Ramos (cell line): ENCODE data around the gene RPUSD1.
"Not testable (repeated sequence)": the region's sequence is repeated elsewhere in the genome, so short reads cannot be mapped to it uniquely, and the experiment has no call there.

Source experiments
- in situ Hi-C: fragments of 300-500 bp; cut with MboI; formaldehyde crosslinking; loops from one replicate; pipeline ENCODE4 v1.14.3; 2022; ENCODE audit warnings: low sequenced_read_pairs; ENCODE audit not compliant: unreplicated experiment

Gene RPUSD1, protein sequence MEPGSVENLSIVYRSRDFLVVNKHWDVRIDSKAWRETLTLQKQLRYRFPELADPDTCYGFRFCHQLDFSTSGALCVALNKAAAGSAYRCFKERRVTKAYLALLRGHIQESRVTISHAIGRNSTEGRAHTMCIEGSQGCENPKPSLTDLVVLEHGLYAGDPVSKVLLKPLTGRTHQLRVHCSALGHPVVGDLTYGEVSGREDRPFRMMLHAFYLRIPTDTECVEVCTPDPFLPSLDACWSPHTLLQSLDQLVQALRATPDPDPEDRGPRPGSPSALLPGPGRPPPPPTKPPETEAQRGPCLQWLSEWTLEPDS

DNA sequence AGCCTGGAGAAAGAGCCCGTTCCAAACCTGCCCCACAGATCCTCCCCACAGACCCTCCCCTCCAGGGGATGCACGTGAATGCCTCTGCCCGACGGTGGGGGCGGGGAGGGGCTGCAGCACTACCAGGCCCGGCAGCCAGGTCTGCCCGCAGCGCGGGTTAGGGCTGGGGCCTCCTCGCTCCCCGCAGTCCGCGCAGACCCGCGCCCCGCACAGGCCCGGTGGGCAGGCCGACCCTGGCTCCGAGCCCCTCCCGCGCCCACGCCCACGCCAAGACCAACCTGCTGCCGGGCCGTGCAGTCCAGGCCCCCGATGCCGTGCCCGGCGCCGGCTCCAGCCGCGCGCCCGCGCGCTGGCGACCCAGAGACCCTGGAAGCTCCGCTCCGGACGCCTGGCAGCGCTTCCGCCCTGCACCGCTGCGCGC, at the start of gene RPUSD1:
Gene RPUSD1 (minus strand): TSS at position 404 of the 421 bp plus-strand sequence. CDS start 644 bp downstream, outside the sequence.
- in situ Hi-C loops: loop anchor here (5.0 kb wide), 1 partner anchor 76 kb away; no protein-coding TSS in a partner anchor

DNA sequence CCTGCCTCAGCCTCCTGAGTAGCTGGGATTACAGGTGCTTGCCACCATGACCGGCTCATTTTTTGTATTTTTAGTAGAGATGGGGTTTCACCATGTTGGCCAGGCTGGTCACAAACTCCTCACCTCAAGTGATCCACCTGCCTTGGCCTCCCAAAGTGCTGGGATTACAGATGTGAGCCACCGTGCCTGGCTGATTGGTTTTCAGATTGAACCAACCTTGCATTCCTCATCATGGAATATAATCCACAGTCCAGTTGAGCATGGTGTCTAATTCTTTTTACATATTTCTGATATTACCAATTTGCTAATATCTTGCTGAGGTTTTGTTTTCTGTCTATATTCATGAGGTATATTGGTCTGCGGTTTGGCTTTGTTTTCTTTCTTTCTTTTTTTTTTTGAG, 48.6 kb upstream of the RPUSD1 start:
- in situ Hi-C loops: not testable (repeated sequence)

DNA sequence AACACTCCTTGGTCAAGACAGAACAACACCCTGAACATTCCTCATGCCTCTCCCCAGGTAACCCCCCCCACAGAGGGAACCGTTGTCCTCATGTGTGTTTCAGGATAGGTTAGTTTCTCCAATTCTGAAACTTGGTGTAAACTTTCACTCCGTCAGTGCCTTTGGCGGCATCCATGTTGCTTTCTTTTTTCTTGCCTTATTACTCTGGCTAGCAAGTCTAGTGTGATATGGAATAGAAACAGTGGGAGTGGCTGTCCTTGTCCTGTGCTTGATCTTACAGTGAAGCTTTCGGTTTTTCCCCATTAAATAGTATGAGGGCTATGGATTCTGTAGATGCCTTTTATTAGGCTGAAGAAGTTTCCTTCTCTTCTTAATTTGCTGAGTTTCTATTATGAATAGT, 48.0 kb upstream of the RPUSD1 start:
- in situ Hi-C loops: no loop called here

DNA sequence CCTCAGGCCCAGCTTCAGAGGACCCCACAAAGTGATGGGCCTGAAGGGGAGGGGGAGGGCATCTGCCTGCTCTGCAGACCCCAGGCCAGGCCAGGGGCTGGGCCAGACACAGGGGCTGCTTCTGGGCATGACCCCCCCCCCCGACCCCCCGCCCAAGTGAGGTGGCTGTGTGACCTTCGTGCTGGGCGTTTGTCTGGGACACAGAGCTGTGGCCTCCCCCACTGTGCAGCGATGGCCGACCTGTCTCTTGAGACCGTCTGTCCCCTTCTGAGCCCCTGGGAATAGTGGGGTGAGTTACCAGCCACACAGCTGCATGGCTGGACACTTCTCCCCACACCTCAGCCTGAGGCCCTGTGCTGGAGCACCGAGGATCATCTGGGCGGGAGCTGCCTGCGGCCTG, 47.2 kb upstream of the RPUSD1 start:
- in situ Hi-C loops: no loop called here

DNA sequence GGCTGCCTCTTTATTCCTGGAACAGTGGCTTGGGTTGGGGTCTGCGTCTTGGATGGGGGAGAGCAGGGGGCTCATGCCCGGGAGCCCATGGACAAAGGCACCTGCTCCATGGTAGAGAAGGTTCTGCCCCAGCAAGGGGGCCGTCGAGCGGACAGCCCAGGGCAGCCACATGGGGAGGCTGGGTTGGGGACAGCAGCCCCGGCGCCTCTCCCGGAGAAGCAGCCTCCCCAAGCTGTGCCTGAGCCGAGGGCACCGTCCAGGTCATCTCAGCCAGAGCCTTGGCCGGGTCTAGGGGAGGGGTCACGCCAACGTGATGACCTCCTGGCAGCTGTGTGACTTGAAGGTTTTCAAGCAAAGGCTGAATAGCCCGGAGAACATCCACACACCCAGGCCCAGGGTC, 45.2 kb upstream of the RPUSD1 start:
- in situ Hi-C loops: no loop called here

DNA sequence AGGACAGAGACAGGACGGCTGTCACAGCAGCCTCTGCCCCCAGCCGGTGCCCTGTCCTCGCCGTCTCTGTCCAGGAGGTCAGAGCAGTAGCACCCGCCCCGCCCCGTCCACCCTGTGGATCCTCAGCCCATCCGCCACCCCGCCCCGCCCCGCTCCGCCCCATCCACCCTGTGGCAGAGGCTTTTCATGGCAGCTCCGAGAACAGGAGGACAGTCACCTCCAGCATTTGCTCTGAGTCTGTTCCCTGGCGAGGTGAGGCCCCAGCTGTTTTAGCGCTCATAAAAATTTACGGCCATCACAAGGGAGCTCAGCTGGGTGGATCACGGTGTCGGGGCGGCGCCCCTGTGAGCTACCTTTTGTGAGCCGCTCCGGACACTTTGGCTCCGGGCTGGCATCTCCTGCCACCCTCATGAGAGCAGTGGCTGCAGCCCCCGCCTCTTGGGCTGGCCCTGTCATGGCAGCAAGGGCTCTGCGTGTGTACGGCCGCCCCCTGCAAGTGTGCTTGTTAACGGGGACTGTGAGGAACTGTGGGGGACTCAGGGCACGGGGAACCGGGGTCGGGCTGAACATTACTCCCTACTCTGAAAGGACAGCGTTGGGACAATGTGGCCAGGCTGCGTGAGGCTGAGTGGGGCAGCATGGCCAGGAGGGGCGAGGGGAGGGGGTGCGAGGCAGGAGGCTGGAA, 44.6 kb upstream of the RPUSD1 start:
- in situ Hi-C loops: no loop called here

DNA sequence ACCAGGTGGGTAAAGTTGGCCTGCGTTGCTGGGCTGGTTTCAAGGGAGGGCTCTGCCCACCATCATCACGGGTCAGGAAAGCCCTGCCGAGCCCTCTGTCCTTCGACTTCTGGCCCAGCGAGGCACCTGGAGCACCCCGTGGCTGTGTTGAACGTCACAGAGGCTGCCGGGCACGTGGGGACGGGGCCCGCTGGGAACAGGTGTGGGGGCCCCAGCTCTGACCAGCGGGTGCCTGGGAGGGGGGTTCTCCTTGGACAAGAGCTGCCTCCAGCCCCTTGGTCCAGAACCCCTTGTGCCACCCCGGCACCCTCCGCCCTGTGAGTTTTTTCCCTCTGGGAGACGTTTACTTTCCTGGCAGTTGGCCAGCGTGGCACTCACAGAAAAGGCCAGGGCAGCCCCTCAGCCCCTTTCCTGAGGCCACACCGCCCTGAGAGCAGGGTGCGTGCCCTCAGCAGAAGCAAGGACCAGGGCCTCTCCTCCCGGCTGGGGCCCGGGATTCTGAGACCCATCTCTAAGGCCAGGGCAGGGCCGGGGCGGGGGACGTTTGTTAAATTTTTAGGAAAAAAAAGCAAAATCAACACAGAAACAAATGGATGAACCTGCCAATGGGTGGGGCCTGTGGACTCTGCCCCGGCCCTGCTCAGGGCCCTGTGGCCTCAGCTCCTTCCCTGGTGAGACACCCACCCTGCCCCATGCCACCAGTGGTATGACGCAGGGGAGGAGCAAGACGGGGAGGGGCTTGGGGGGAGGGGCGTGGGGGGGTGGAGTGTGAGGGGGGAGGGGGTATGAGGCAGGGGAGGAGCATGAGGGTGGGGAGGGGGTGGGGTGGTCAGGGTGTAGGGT, 43.6 kb upstream of the RPUSD1 start:
- in situ Hi-C loops: no loop called here

DNA sequence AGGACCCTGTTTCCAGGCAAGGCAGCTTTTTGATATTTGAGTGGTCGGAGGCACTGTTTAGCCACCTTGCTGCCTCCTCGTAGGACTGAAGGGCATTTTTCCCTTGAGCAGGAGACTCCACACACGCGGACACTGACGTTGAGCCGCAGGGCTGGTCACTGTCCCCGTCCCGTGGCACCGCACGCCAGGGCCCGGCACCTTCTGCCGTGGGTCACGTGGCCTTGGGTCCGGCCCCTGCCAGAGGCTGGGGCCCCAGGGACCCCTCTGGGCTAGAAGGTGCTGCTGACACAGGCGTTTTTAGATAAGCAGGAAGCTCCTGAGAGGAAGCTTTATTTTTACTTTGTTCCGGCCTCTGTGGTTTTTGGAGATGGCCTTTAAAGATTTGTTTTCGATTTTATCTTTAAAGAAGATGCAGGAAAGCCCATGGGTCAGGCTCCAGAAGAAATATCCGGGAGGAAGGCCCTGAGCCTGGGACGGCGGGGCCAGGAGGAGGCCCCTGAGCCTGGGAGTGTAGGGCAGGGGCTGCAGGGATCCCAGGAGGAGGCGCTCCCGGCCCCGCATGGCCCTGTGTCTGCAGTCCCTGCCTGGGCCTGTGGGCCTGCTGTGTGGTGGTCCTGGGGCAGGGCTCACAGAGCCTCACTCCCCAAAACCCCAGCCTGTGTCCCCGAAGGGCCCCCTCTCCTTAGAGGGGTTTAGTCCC, 42.8 kb upstream of the RPUSD1 start:
- in situ Hi-C loops: no loop called here

DNA sequence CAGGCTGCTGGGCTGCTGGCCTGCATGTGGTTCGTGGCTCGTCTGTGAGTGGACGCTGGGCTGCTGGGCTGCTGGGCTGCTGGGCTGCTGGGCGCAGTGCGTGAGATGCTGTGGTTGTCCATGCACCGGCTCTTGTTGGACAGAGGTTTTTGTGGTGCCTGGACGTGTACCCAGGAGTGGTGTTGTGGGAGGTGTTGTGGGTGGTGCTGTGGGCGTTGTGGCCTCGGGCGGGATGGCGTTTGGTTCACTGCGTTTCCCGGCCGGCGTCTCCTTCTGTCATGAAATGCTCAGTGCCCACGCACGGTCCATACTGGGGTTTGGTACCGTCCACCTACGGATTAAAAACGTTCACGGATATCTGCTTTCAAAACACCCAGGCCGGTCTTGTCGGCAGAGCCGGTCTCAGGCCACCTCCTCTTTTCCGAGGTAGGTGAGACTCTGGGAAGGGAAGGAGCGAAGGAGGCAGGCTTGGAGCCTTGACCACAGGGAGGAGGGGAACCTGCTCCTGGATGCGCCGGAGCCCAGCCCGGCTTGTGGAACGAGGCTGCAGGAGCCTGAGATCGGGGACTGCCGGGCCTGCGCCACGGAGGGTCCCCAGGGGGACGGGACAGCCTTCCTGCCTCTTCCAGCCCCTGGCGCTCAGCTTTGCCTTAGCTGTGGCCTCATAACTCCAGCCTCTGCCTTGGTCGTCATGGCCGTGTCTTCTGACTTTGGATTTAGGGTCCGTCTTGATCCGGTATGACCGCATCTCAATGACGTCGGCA, 42.1 kb upstream of the RPUSD1 start:
- in situ Hi-C loops: no loop called here

DNA sequence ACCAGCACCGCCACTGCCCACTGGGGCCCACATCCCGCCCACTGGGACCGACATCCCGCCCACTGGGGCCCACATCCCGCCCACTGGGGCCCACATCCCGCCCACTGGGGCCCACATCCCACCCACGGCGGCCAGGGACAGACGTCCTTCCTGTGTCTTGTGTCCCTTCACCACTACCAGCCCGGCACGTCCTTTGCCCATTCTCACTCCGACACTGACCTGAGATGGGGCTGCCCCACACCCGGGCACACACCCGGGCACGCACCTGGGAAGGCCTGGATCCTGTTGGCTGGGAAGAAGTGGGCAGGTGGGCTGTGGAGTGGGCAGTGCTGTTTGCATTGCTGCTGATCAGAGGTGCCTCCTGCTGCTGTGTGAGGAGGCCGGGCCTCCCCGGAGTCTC, 40.7 kb upstream of the RPUSD1 start:
- in situ Hi-C loops: no loop called here

DNA sequence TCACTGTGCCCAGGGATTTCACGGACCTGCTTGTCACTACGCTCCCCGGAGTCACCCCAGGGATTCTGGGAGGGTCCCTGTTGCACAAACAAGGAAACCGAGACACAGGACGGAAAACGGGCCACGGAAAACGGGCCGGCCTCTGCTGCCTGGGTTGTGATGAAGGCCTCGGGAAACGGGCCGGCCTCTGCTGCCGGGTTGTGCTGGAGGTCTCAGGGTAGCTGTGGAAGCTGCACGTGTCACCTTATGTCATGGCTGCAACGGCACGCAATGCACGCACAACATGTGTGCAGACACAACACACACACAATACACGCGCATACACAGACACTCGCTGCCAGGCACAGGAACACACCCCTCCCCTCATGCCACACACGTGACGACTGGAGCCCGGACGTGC, 39.3 kb upstream of the RPUSD1 start:
- in situ Hi-C loops: no loop called here

DNA sequence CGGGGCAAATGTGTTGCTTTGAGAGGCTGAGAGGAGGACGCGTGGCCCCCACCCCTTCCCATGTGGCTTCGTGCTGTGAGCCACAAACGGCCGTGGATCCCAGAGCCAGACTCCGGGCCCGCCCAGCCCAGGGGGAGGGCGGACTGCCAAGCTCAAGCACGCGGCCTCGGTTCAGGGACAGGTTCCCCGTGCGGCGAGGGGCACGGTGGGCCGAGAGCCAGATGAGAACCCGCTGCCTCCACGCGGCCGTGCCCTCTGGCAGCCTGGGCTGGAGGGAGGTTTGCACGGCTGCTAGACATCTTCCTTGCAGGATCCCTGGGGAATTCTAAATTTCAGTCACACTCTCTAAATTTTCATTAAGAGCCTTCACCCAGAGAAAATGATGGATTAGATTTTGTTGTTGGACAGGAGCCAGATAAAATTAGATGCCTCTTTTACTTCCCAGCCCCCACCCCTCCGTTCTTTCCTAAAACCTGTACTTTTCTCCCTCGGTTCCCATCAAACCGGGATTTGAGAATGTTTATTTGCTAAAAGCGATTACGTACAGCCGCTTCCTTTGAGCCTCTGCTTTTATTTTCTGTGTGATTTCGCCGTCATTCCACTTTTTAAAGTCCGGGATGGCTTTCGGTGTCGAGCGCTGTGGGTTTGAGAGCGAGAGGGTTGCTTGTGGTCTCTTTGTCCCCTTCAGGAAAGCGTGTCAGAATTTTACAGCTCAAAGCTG, 37.3 kb upstream of the RPUSD1 start:
- in situ Hi-C loops: no loop called here

DNA sequence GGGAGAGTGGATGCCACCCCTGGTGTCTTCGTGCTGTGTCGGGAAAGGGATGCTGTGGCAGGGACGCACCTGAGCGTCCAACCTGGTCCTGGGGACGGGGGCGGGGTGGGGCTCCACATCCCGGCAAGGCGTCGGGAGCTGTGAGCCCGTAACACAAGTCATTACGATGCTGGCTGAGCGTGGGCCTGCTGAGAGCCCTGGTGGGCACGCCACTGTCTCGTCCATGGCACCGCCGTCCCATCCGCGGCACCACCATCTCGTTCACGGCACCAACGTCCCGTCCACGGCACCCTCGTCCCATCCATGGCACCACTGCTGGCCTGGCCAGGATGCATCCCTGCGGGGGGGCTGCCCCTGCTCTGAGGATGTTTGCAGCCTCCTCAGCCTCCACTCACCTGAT, 36.4 kb upstream of the RPUSD1 start:
- in situ Hi-C loops: no loop called here

DNA sequence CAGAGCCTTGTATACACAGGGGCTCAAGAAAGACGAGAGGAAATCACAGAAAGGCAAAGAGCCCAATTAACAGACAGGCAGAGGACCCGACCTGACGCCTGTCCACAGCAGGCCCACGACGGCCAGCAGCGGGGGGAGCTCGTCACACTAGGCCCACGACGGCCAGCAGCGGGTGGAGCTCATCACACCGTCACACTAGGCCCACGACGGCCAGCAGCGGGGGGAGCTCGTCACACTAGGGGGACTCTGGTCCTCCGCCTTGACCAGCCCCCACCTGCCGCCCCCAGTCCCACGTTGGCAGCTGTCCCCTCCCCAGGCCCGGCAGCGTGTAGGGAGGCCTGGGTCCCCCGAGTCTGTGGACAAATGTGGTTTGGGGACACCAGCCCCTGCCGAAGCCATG, 36.0 kb upstream of the RPUSD1 start:
- in situ Hi-C loops: no loop called here

DNA sequence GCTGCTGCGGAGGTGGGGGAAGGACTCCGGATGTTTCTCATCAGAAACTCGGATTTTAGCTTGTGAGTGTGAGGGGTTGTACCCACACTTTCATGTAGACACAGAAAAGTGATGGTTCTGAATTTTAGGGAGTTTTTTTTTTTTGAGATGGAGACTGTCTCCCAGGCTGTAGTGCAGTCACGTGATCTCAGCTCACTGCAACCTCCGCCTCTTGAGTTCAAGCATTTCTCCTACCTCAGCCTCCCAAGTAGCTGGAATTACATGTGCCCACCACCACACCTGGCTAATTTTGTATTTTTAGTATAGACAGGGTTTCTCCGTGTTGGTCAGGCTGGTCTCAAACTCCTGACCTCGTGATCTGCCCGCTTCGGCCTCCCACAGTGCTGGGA, 34.7 kb upstream of the RPUSD1 start:
- in situ Hi-C loops: no loop called here

DNA sequence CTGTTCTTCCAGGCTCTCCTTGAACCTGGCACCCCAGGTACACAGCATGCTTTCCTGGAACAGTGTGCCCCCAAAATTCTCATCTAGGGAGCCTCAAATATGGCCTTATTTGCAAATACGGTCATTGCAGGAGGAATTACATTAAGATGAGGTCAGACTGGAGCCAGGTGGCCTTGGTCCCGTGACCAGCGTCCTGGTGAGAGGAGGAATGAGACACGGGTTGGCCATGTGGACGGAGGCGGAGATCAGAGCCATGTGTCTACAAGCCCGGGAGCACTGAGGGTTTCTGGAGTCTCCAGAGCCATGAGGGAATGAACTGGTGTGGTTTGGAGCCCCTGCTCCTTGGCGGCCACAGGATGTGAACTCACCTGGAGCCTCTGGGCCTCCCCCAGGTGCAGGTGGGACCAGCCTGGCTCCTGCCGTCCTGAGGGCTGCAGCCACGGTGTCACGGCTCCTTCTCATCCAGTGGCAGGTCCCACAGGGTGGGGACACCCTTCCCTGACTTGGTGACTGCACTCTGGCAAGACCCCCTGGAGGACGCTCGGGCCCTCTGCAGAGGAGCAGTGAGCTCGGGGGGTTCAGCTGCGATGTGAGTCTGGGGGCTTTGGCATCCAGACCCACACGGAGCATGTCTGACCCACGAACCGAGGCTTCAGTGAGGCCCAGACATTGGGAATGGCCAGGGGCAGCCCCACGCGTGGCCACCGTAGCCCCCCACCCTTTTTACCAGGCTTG, 34.2 kb upstream of the RPUSD1 start:
- in situ Hi-C loops: no loop called here

DNA sequence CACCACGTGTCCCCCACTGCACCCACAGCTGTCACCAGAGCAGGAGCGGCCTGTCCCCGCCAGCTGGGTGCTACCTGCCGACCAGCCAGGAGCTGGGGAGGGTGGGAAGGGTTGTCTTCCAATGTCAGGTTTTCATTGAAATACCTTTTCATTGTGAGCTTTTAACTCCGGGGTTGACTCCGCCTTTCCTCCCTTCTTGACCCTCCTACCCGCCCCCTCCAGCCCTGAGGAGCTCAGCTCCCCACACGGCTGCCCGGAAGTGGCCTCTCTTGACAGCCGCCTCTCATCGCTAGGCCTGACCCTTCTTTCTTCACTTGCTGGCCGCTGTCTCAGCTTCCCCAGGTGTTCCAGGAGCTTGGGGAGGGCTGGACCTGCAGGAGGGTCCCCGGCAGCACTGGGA, 33.6 kb upstream of the RPUSD1 start:
- in situ Hi-C loops: no loop called here

DNA sequence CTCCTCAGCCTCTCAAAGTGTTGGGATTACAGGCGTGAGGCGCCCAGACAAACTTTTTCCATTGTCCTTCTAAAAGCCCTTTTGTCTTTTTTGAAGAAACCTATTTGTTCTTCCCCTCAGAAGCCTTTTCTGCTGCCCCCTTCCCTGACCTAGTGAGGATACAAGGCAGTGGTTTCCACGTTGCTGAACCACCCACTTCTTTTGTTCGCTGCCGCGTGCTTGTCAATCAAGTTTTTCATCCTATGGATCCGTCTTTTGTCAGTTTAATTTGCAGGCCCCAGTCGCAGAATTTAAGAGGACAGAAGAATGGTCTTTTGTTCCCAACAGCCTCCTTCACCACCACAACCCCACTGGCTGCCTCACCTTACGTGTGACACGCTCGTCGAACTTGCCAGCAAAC, 32.6 kb upstream of the RPUSD1 start:
- in situ Hi-C loops: no loop called here

DNA sequence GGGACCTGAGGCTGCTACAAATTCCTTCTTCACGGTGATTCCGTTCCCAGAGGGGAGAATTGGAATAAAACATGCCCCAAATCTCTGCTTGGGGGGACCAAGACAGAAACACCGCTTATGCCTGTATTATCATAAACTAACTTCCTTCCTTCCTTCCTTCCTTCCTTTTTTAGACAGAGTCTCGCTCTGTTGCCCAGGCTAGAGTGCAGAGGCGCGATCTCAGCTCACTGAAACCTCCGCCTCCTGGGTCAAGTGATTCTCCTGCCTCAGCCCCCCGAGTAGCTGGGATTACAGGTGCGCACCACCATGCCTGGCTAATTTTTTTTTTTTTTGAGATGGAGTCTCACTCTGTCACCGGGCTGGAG, 31.8 kb upstream of the RPUSD1 start:
- in situ Hi-C loops: not testable (repeated sequence)
